Activated CD8-positive, alpha-beta memory T cell treated with anti-CD3 and anti-CD28 coated beads for 1 hour (primary cell): ENCODE results near the gene AGPAT4.

Source experiments
- DNase-seq, 2 donors: peaks; one replicate each; pipeline ENCODE4 v3.0.0-alpha.2; 2020; ENCODE audit warnings: low read depth in 1 of 2; ENCODE audit errors: extremely low read depth in 1 of 2

AGPAT4 gene

DNA sequence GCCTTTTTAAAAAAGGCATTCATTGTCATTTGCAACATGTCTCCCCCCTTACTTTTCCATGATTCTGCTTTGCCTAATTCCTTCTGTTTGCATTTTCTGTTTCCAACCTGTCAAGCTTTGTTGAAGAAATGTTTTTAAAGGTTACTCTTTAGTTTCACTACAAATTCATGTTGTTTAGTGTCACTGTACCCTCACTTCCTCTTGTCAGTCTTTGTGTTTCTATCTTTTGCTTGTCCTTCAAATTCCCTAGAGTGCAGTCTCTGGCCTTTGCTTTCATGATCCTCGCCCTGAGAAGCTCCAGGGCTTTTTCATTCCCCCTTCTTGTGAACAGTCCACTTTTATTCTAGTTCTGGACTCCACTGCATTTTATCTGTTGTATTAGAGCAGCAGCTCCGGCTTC, 191.6 kb downstream of the AGPAT4 start:
- DNase-seq = no peak

DNA sequence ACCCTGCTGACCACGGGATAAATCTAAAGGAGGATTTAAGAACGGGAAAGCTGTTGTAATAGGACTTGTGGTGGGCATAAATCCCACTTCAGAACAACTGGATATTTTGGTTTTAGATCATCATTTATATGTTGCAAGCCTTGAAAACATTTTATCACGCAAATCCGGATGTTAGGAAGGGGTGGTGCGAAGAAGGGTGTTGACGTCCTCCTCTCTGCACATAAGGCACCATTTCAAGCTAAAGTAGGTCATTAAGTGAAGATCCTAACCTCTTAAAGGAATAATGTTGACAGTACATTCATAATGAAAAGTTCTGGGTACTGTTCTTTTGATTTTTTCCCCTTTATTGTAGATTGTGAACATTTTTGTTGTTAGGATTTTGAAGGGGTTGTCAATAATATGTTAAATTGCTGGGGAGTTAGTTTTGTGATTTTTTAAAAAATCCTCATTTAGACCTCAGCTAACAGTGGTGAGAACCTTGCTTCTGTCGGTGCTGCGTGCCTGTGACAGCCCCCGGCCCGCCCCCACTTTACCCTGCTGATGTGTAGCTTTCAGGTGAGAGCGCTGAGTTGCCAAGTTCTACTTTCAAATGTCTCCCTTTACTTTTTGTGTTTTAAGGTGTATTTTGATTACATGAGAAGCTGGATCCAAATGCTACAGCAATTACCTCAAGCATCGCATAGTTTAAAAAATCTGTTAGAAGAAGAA, 193.4 kb downstream of the AGPAT4 start:
- no peak for DNase-seq
